ENCODE data around the gene GALNT18.

DNA sequence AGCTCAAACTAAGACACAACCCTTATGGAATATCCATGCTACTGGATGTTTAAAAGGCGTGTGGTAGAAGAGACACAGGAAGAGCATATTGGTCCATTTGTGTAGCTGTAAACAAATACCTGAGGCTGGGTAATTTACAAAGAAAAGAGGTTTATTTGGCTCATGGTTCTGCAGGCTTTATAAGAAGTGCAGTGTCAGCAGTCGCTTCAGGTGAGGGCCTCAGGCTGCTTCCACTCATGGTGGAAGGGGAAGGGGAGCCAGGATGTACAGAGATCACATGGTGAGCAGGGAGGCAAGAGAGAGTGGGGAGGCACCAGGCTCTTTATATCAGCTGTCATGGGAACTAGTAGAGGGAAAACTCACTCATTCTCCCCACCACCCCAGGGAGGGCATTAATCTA, 237.0 kb downstream of the GALNT18 start:
- TF ChIP-seq CTCF (IDR thresholded peaks at IDR 0.05; ENCODE audit: insufficient read depth, low read length, poor library complexity, severe bottlenecking) (no peak), EZH2phosphoT487 (conservative IDR thresholded peaks at IDR 0.05; ENCODE audit: low read length) (no peak)

Measured in SU-DHL-6 (cell line).